SK-N-SH (cell line): ENCODE measurements around the gene CGB7. TPM values are rescaled to one million over a fixed set of nuclear protein-coding genes. Genes with fewer than 3 reads are reported as not detected.

Experiments
- CTCF ChIA-PET: fragments of 300-600, 350-600 bp; formaldehyde crosslinking; extraction: SDS; loops from one replicate; lab custom pipeline; 2021; lab: Yijun Ruan, JAX
- POLR2A ChIA-PET: fragments of 350-600 bp; sonication (Branson Sonifier 250); formaldehyde crosslinking; extraction: SDS; loops from one replicate; lab custom pipeline; 2020; ENCODE audit warnings: antibody characterized with exemption, inconsistent platforms; lab: Yijun Ruan, JAX
- DNase-seq: peaks from one replicate; pipeline ENCODE4 v3.0.0; 2012
- H2AFZ ChIP-seq: fragments of 200-600 bp; sonication (generic); 2 replicates; pipeline ENCODE4 v1.8.1; 2016; ENCODE audit warnings: antibody characterized with exemption, mild to moderate bottlenecking, low read depth
- H3F3A ChIP-seq: fragments of 200-600 bp; sonication (generic); replicated peaks from 2 replicates; pipeline ENCODE3; 2016; ENCODE audit warnings: antibody characterized with exemption, mild to moderate bottlenecking; ENCODE audit not compliant: insufficient read depth
- H3K27ac ChIP-seq, 2 experiments: fragments of 200-500 bp in 1 of 2; fragments of 200-600 bp in 1 of 2; sonication (Bioruptor generic) in 1 of 2; sonication (generic), shearing (Covaris generic) in 1 of 2; 2 replicates each; pipeline versions ENCODE4 v1.5.1 to v1.6.1; 2014 to 2016; ENCODE audit warnings: low read depth in 2 of 2, inconsistent platforms in 1 of 2, low read length in 1 of 2, mild to moderate bottlenecking in 1 of 2, mixed read lengths in 1 of 2
- H3K27me3 ChIP-seq: fragments of 200-600 bp; sonication (generic), shearing (Covaris generic); 2 replicates; pipeline ENCODE4 v1.6.1; 2016; ENCODE audit warnings: mixed run types; ENCODE audit not compliant: insufficient read depth
- H3K36me3 ChIP-seq, 2 experiments: fragments of 200-500 bp in 1 of 2; fragments of 200-600 bp in 1 of 2; sonication (Bioruptor generic) in 1 of 2; sonication (generic) in 1 of 2; replicated peaks in 1 of 2; 2 replicates each; pipeline versions ENCODE3 to v1.5.1; 2014 to 2016; ENCODE audit warnings: low read length in 1 of 2, mild to moderate bottlenecking in 1 of 2; ENCODE audit not compliant: insufficient read depth in 2 of 2, control insufficient read depth in 1 of 2
- H3K4me1 ChIP-seq, 2 experiments: fragments of 200-500 bp in 1 of 2; fragments of 200-600 bp in 1 of 2; sonication (Bioruptor generic) in 1 of 2; sonication (generic), shearing (Covaris generic) in 1 of 2; 2 replicates each; pipeline versions ENCODE4 v1.5.1 to v1.6.1; 2014 to 2016; ENCODE audit warnings: low read depth in 1 of 2, low read length in 1 of 2, mixed run types in 1 of 2; ENCODE audit not compliant: insufficient read depth in 2 of 2, control insufficient read depth in 1 of 2
- H3K4me2 ChIP-seq: fragments of 200-600 bp; sonication (generic), shearing (Covaris generic); 2 replicates; pipeline ENCODE4 v1.6.1; 2017; ENCODE audit warnings: mixed run types
- H3K4me3 ChIP-seq, 2 experiments: fragments of 200-500 bp in 1 of 2; fragments of 200-600 bp in 1 of 2; sonication (Bioruptor generic) in 1 of 2; sonication (generic), shearing (Covaris generic) in 1 of 2; 2 replicates each; pipeline versions ENCODE4 v1.5.1 to v1.8.1; 2014 to 2016; ENCODE audit warnings: low read depth in 2 of 2, inconsistent platforms in 1 of 2, low read length in 1 of 2, mild to moderate bottlenecking in 1 of 2, mixed read lengths in 1 of 2, moderate library complexity in 1 of 2
- H3K79me2 ChIP-seq: fragments of 200-600 bp; sonication (generic); 2 replicates; pipeline ENCODE4 v1.8.1; 2017; ENCODE audit warnings: mild to moderate bottlenecking; ENCODE audit not compliant: insufficient read depth
- H3K9ac ChIP-seq: fragments of 200-600 bp; sonication (generic); 2 replicates; pipeline ENCODE4 v1.6.1; 2017; ENCODE audit warnings: mixed run types
- H3K9me2 ChIP-seq: fragments of 200-600 bp; sonication (generic); 2 replicates; pipeline ENCODE4 v1.6.1; 2017; ENCODE audit warnings: mixed run types
- H3K9me3 ChIP-seq: fragments of 200-600 bp; sonication (generic); 2 replicates; pipeline ENCODE4 v1.6.1; 2017; ENCODE audit warnings: mixed run types, mild to moderate bottlenecking, moderate library complexity
- H4K20me1 ChIP-seq: fragments of 200-600 bp; sonication (generic); 2 replicates; pipeline ENCODE4 v1.6.1; 2017; ENCODE audit warnings: mild to moderate bottlenecking, mixed run types; ENCODE audit not compliant: insufficient read depth
- ELF1 ChIP-seq: IDR thresholded peaks from 2 replicates; pipeline ENCODE4 v1.4.0; 2012
- FOXJ3 ChIP-seq: sonication (generic); formaldehyde crosslinking; IDR thresholded peaks from 2 replicates; pipeline ENCODE4 v1.5.1; 2020; ENCODE audit warnings: mild to moderate bottlenecking, missing genetic modification reagents
- FOXM1 ChIP-seq: IDR thresholded peaks from 2 replicates; pipeline ENCODE4 v1.4.0; 2012; ENCODE audit warnings: low read depth, mild to moderate bottlenecking
- IRF3 ChIP-seq: fragments of 150-350 bp; IDR thresholded peaks from 2 replicates; pipeline ENCODE4 v1.6.1; 2016; ENCODE audit warnings: mild to moderate bottlenecking, low read depth, low read length
- MAX ChIP-seq: IDR thresholded peaks from 2 replicates; pipeline ENCODE4 v1.4.0; 2012; ENCODE audit warnings: low read depth
- MEF2A ChIP-seq: IDR thresholded peaks from 2 replicates; pipeline ENCODE4 v1.4.0; 2012; ENCODE audit warnings: low read depth, borderline replicate concordance
- MXI1 ChIP-seq: IDR thresholded peaks from 2 replicates; pipeline ENCODE4 v1.6.1; 2012; ENCODE audit warnings: mild to moderate bottlenecking, low read depth, low read length, improper control_type of control experiment
- NRF1 ChIP-seq: IDR thresholded peaks from 2 replicates; pipeline ENCODE4 v1.6.1; 2012; ENCODE audit warnings: low read depth, mild to moderate bottlenecking, low read length
- POLR2AphosphoS5 ChIP-seq: IDR thresholded peaks from 2 replicates; pipeline ENCODE4 v1.6.1; 2012; ENCODE audit warnings: low read depth, low read length
- RAD21 ChIP-seq: IDR thresholded peaks from 2 replicates; pipeline ENCODE4 v1.6.1; 2012; ENCODE audit warnings: mild to moderate bottlenecking, low read length
- RXRA ChIP-seq: IDR thresholded peaks from 2 replicates; pipeline ENCODE4 v1.4.0; 2012; ENCODE audit warnings: low read depth, mild to moderate bottlenecking, borderline replicate concordance
- SMC3 ChIP-seq: IDR thresholded peaks from 2 replicates; pipeline ENCODE4 v1.6.1; 2012; ENCODE audit warnings: low read depth, low read length, improper control_type of control experiment
- TAF1 ChIP-seq: IDR thresholded peaks from 2 replicates; pipeline ENCODE4 v1.6.1; 2012; ENCODE audit warnings: low read depth, mild to moderate bottlenecking, low read length, moderate library complexity, borderline replicate concordance
- TCF12 ChIP-seq: IDR thresholded peaks from 2 replicates; pipeline ENCODE4 v1.4.0; 2012
- TEAD4 ChIP-seq: IDR thresholded peaks from 2 replicates; pipeline ENCODE4 v1.4.0; 2012; ENCODE audit warnings: mild to moderate bottlenecking, borderline replicate concordance; ENCODE audit not compliant: insufficient read depth
- YY1 ChIP-seq: IDR thresholded peaks from 2 replicates; pipeline ENCODE4 v1.4.0; 2012; ENCODE audit warnings: low read depth, mild to moderate bottlenecking
- WGBS: methylation state at CpG from one replicate; pipeline ENCODE4 v1.1.6; 2017; ENCODE audit warnings: low lambda C conversion rate; 5-methylcytosine and 5-hydroxymethylcytosine counted together
- polyA plus RNA-seq, 3 experiments: library from polyadenylated mRNA; depleted of rRNA; stranded (reverse); fragments of >200 nt; gene quantifications; 2 replicates each; pipeline ENCODE4 v1.2.3, GENCODE V29; 2012
- TF ChIP-seq, protein P1 (sequence below): fragments of 200-600 bp; sonication (generic); IDR thresholded peaks from 2 replicates; pipeline ENCODE4 v1.6.1; 2017; ENCODE audit warnings: antibody characterized with exemption, mild to moderate bottlenecking, moderate library complexity

Gene CGB7
- polyA plus RNA-seq, 1 of the 3 experiments (the other 2 are of a cell fraction) = 2.0 TPM

GRCh38 chr19:49064029-49064629 lies 6.6 kb upstream of the CGB7 start:
- no peaks in the 10 kb centered on the region for H3K9me2 ChIP-seq
- no peak overlapping the region for H3K27ac ChIP-seq
- TF ChIP-seq FOXM1 = no peak
- TF ChIP-seq TCF12 = no peak
- no peak for TF ChIP-seq MAX
- TF ChIP-seq FOXJ3 (CRISPR knock-in tag) = no peak
- no peak for TF ChIP-seq TAF1
- TF ChIP-seq, protein P1, sequence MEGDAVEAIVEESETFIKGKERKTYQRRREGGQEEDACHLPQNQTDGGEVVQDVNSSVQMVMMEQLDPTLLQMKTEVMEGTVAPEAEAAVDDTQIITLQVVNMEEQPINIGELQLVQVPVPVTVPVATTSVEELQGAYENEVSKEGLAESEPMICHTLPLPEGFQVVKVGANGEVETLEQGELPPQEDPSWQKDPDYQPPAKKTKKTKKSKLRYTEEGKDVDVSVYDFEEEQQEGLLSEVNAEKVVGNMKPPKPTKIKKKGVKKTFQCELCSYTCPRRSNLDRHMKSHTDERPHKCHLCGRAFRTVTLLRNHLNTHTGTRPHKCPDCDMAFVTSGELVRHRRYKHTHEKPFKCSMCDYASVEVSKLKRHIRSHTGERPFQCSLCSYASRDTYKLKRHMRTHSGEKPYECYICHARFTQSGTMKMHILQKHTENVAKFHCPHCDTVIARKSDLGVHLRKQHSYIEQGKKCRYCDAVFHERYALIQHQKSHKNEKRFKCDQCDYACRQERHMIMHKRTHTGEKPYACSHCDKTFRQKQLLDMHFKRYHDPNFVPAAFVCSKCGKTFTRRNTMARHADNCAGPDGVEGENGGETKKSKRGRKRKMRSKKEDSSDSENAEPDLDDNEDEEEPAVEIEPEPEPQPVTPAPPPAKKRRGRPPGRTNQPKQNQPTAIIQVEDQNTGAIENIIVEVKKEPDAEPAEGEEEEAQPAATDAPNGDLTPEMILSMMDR = no peak
- TF ChIP-seq POLR2AphosphoS5 = no peak
- no peak for TF ChIP-seq IRF3
- TF ChIP-seq ELF1 = no peak
- TF ChIP-seq NRF1 = no peak
- TF ChIP-seq TEAD4 = no peak
- TF ChIP-seq MEF2A = no peak
- TF ChIP-seq YY1 = no peak
- no peak for TF ChIP-seq SMC3
- no peak for TF ChIP-seq MXI1
- TF ChIP-seq RXRA = no peak
- TF ChIP-seq RAD21 = no peak
- H3K9ac ChIP-seq = no peak overlapping the region; the same call in 1 of the 2 replicates
- H3K4me3 ChIP-seq = peak overlapping the region; percentile 16 to 30; a peak in 3 of 4 replicates
- peaks cover 38% of the 10 kb centered on the region; the same call in 1 of the 2 replicates for H3K79me2 ChIP-seq
- POLR2A ChIA-PET = no interaction called here
- H3K36me3 ChIP-seq = no peaks in the 10 kb centered on the region
- H3F3A ChIP-seq = peaks cover 7% of the 10 kb centered on the region
- H3K27me3 ChIP-seq = no peaks in the 10 kb centered on the region
- H3K4me2 ChIP-seq = peak overlapping the region; percentile 70; the same call in 1 of the 2 replicates
- H3K9me3 ChIP-seq = no peaks in the 10 kb centered on the region
- CTCF ChIA-PET = interaction anchor here (0.6 to 1.6 kb wide), 2 partner anchors 10 to 146 kb away, joined by 3 to 6 read pairs; no protein-coding TSS in a partner anchor
- H3K4me1 ChIP-seq = peaks cover 0 to 8% of the 10 kb centered on the region in 2 experiments; a peak in 2 of 4 replicates
- DNase-seq = peak; percentile 24
- H2AFZ ChIP-seq = no peak overlapping the region
- no peaks in the 10 kb centered on the region for H4K20me1 ChIP-seq
- WGBS = 52% methylated on average over 8 of the region's 10 CpGs
